H9 (cell line): ENCODE results near the gene HEBP2. TPM values are rescaled to one million over a fixed set of nuclear protein-coding genes. Genes with fewer than 3 reads are reported as not detected.
A peak's percentile ranks its signal among the peaks of the same experiment; 100 is the strongest.

Experiments used
- DNase-seq: peaks from one replicate; pipeline ENCODE4 v3.0.0-alpha.2; 2017
- H2AFZ ChIP-seq: one replicate; pipeline ENCODE4 v1.6.1; 2013; ENCODE audit warnings: mild to moderate bottlenecking, low read length, control low read depth, moderate library complexity
- H2AK5ac ChIP-seq: 2 replicates; pipeline ENCODE4 v1.6.1; 2013; ENCODE audit warnings: low read length, control low read depth, mixed read lengths; ENCODE audit not compliant: insufficient read length
- H2BK120ac ChIP-seq: one replicate; pipeline ENCODE4 v1.6.1; 2013; ENCODE audit warnings: low read depth, mild to moderate bottlenecking, low read length, control low read depth, inconsistent platforms; ENCODE audit not compliant: poor library complexity, severe bottlenecking
- H2BK12ac ChIP-seq: 2 replicates; pipeline ENCODE4 v1.6.1; 2013; ENCODE audit warnings: low read length, control low read depth, mixed read lengths, low read depth; ENCODE audit not compliant: insufficient read length
- H2BK15ac ChIP-seq: 2 replicates; pipeline ENCODE4 v1.6.1; 2013; ENCODE audit warnings: low read depth, low read length, control low read depth
- H2BK20ac ChIP-seq: one replicate; pipeline ENCODE4 v1.6.1; 2013; ENCODE audit warnings: low read depth, mild to moderate bottlenecking, low read length, control low read depth, inconsistent platforms; ENCODE audit not compliant: poor library complexity, severe bottlenecking
- H2BK5ac ChIP-seq: 2 replicates; pipeline ENCODE4 v1.6.1; 2013; ENCODE audit warnings: low read length, control low read depth, mixed read lengths; ENCODE audit not compliant: insufficient read length
- H3K14ac ChIP-seq: 2 replicates; pipeline ENCODE4 v1.6.1; 2013; ENCODE audit warnings: low read length, control low read depth; ENCODE audit not compliant: insufficient read depth
- H3K18ac ChIP-seq: 2 replicates; pipeline ENCODE4 v1.6.1; 2013; ENCODE audit warnings: low read depth, mild to moderate bottlenecking, mixed read lengths, low read length, control low read depth; ENCODE audit not compliant: insufficient read length
- H3K23ac ChIP-seq: 2 replicates; pipeline ENCODE4 v1.6.1; 2013; ENCODE audit warnings: low read length, control low read depth, mixed read lengths, low read depth; ENCODE audit not compliant: insufficient read length
- H3K23me2 ChIP-seq: 2 replicates; pipeline ENCODE4 v1.6.1; 2013; ENCODE audit warnings: low read depth, mild to moderate bottlenecking, mixed read lengths, low read length, control low read depth; ENCODE audit not compliant: insufficient read length, poor library complexity, severe bottlenecking
- H3K27ac ChIP-seq: 2 replicates; pipeline ENCODE4 v1.5.1; 2013; ENCODE audit warnings: low read length, control low read depth, mixed read lengths, low read depth; ENCODE audit not compliant: insufficient read length
- H3K27me3 ChIP-seq: 2 replicates; pipeline ENCODE4 v1.6.1; 2013; ENCODE audit warnings: low read length, control low read depth, inconsistent platforms; ENCODE audit not compliant: insufficient read depth
- H3K4ac ChIP-seq: 2 replicates; pipeline ENCODE4 v1.6.1; 2013; ENCODE audit warnings: low read depth, mild to moderate bottlenecking, control low read depth, inconsistent platforms, low read length, moderate library complexity
- H3K4me1 ChIP-seq: 2 replicates; pipeline ENCODE4 v1.6.1; 2013; ENCODE audit warnings: low read length, control low read depth, inconsistent platforms; ENCODE audit not compliant: insufficient read depth
- H3K4me2 ChIP-seq: 2 replicates; pipeline ENCODE4 v1.6.1; 2013; ENCODE audit warnings: low read length, control low read depth, mixed read lengths; ENCODE audit not compliant: insufficient read length, insufficient read depth
- H3K56ac ChIP-seq: 2 replicates; pipeline ENCODE4 v1.6.1; 2013; ENCODE audit warnings: low read depth, mild to moderate bottlenecking, mixed read lengths, low read length, control low read depth; ENCODE audit not compliant: insufficient read length
- H3K79me1 ChIP-seq: 2 replicates; pipeline ENCODE4 v1.6.1; 2013; ENCODE audit warnings: low read depth, mild to moderate bottlenecking, moderate library complexity, low read length, control low read depth, inconsistent platforms; ENCODE audit not compliant: insufficient read depth, poor library complexity, severe bottlenecking
- H3K79me2 ChIP-seq: 2 replicates; pipeline ENCODE4 v1.6.1; 2013; ENCODE audit warnings: low read length, control low read depth, inconsistent platforms; ENCODE audit not compliant: insufficient read depth
- H3K9ac ChIP-seq: 2 replicates; pipeline ENCODE4 v1.6.1; 2013; ENCODE audit warnings: low read length, control low read depth, mixed read lengths; ENCODE audit not compliant: insufficient read length; ENCODE audit errors: extremely low read depth
- H3K9me3 ChIP-seq: one replicate; pipeline ENCODE4 v1.6.1; 2013; ENCODE audit warnings: low read depth, low read length, inconsistent platforms; ENCODE audit not compliant: control insufficient read depth
- H3T11ph ChIP-seq: one replicate; pipeline ENCODE4 v1.6.1; 2013; ENCODE audit warnings: mild to moderate bottlenecking, low read length, control low read depth, inconsistent platforms
- H4K20me1 ChIP-seq: one replicate; pipeline ENCODE4 v1.6.1; 2013; ENCODE audit not compliant: control insufficient read depth, insufficient read length, insufficient read depth
- H4K5ac ChIP-seq: 2 replicates; pipeline ENCODE4 v1.6.1; 2013; ENCODE audit warnings: low read depth, mild to moderate bottlenecking, mixed read lengths, low read length, control low read depth; ENCODE audit not compliant: insufficient read length
- H4K8ac ChIP-seq: replicated peaks from 2 replicates; pipeline ENCODE4 v1.6.1; 2013; ENCODE audit warnings: low read length, control low read depth, mixed read lengths, low read depth; ENCODE audit not compliant: insufficient read length
- H4K91ac ChIP-seq: 2 replicates; pipeline ENCODE4 v1.6.1; 2013; ENCODE audit warnings: low read depth, mild to moderate bottlenecking, moderate library complexity, mixed read lengths, low read length, control low read depth; ENCODE audit not compliant: insufficient read length
- H3K27ac Mint-ChIP-seq, 3 experiments: 2 replicates in 2 of 3; 3 replicates in 1 of 3; pipeline ENCODE4 v1.8.0; 2020 to 2021; ENCODE audit warnings: mixed read lengths in 3 of 3, mild to moderate bottlenecking in 1 of 3, moderate library complexity in 1 of 3
- H3K27me3 Mint-ChIP-seq: 2 replicates; pipeline ENCODE4 v1.8.0; 2021; ENCODE audit warnings: low read depth, mild to moderate bottlenecking, moderate library complexity, mixed read lengths
- H3K36me3 Mint-ChIP-seq, 3 experiments: 2 replicates in 2 of 3; 3 replicates in 1 of 3; pipeline ENCODE4 v1.8.0; 2020 to 2021; ENCODE audit warnings: low read depth in 3 of 3, mixed read lengths in 3 of 3; ENCODE audit not compliant: insufficient read depth in 1 of 3
- H3K4me1 Mint-ChIP-seq, 2 experiments: 2 replicates each; pipeline ENCODE4 v1.8.0; 2020; ENCODE audit warnings: mixed read lengths in 2 of 2
- H3K4me3 Mint-ChIP-seq, 2 experiments: 2 replicates in 1 of 2; 3 replicates in 1 of 2; pipeline ENCODE4 v1.8.0; 2020 to 2021; ENCODE audit warnings: mild to moderate bottlenecking in 2 of 2, mixed read lengths in 2 of 2, moderate library complexity in 1 of 2
- H3K9me3 Mint-ChIP-seq, 2 experiments: 2 replicates in 1 of 2; 3 replicates in 1 of 2; pipeline ENCODE4 v1.8.0; 2020; ENCODE audit warnings: mild to moderate bottlenecking in 2 of 2, mixed read lengths in 2 of 2, moderate library complexity in 1 of 2
- CTCF ChIP-seq: fragments of 200-600 bp; sonication (generic); conservative IDR thresholded peaks from 3 replicates; pipeline ENCODE4 v1.8.0; 2021; ENCODE audit warnings: antibody characterized with exemption, mild to moderate bottlenecking
- WGBS: extraction: QIAGEN DNeasy Blood & Tissue Kit; methylation state at CpG from one replicate; pipeline ENCODE4 v1.1.7; 2013; ENCODE audit warnings: missing lambda C conversion rate, low lambda C conversion rate, mixed read lengths; ENCODE audit not compliant: insufficient read length; ENCODE audit errors: extremely low coverage; 5-methylcytosine and 5-hydroxymethylcytosine counted together
- total RNA-seq: library from RNA; stranded (reverse); gene quantifications from 2 replicates; pipeline ENCODE4 v1.2.1, GENCODE V29; 2021

The HEBP2 gene
- total RNA-seq, 1 experiment from 2014 or later, result 57.8 TPM

GRCh38 chr6:138417493-138418117 lies 13.6 kb downstream of the HEBP2 start:
- Mint-ChIP-seq H3K4me3 (no peak overlapping the region), H3K27me3 (no peaks in the 10 kb centered on the region), H3K9me3 (no peaks in the 10 kb centered on the region; a peak in 1 of 5 replicates), H3K36me3 (peaks cover 22 to 54% (median 44%) of the 10 kb centered on the region in 3 experiments), H3K27ac (peak overlapping the region in 1 of 3 experiments; percentile 78; a peak in 1 of 7 replicates), H3K4me1 (no peaks in the 10 kb centered on the region; a peak in 2 of 4 replicates)
- WGBS, result no CpG with 5 or more reads among the region's 3 CpGs
- Histone ChIP-seq H3K4me1 (no peaks in the 10 kb centered on the region), H2BK15ac (no peak overlapping the region), H3K79me2 (no peaks in the 10 kb centered on the region), H3K18ac (no peak overlapping the region), H3K79me1 (no peaks in the 10 kb centered on the region), H3K9ac (no peak overlapping the region), H3K23me2 (no peaks in the 10 kb centered on the region), H3K4me2 (no peak overlapping the region), H2BK5ac (no peak overlapping the region), H3T11ph (no peak overlapping the region), H4K91ac (no peak overlapping the region), H3K27ac (no peak overlapping the region), H3K4ac (no peak overlapping the region), H2BK12ac (no peak overlapping the region), H4K20me1 (no peaks in the 10 kb centered on the region), H3K9me3 (no peaks in the 10 kb centered on the region), H2AK5ac (no peak overlapping the region), H2BK20ac (no peak overlapping the region), H3K56ac (no peak overlapping the region), H4K8ac (no peak overlapping the region), H3K27me3 (no peaks in the 10 kb centered on the region), H3K23ac (no peak overlapping the region), H2AFZ (no peak overlapping the region), H4K5ac (no peak overlapping the region), H3K14ac (no peak overlapping the region), H2BK120ac (no peak overlapping the region)
- no peak for TF ChIP-seq CTCF
- no peak for DNase-seq
